ENCODE data around the gene AP5S1. TPM values are rescaled to one million over a fixed set of nuclear protein-coding genes. Genes with fewer than 3 reads are reported as not detected.

Gene AP5S1
- total RNA-seq, 1 donor from 2014 or later = 13.4 TPM

- H3K9me3 Mint-ChIP-seq = no peaks in the 10 kb centered on the region
- intact Hi-C loops (cut with micrococcal nuclease) = loop anchor here (2.0 kb wide), 2 partner anchors 51 to 61 kb away; partner anchors contain the start of genes CDC25B and CENPB
- no peak for ATAC-seq (ENCODE audit: low read depth)
- H3K27ac Mint-ChIP-seq = peak overlapping the region; percentile 80
- ChIA-PET POLR2A (interaction anchor here (1.0 kb wide), 1 partner anchor 61 kb away, joined by 4 read pairs; the partner anchor contains the start of gene CENPB), CTCF (no interaction called here)
- peaks cover 26% of the 10 kb centered on the region for H3K4me1 Mint-ChIP-seq
- no peak for DNase-seq
- no peak for TF ChIP-seq CTCF (IDR thresholded peaks at IDR 0.05)
- H3K4me3 Mint-ChIP-seq = peak overlapping the region; percentile 88
- peaks cover 8% of the 10 kb centered on the region for H3K36me3 Mint-ChIP-seq (ENCODE audit: low read depth)
- H3K27me3 Mint-ChIP-seq = no peaks in the 10 kb centered on the region
Measured at GRCh38 chr20:3847429-3847940, 27.1 kb downstream of the AP5S1 start.

- ATAC-seq (ENCODE audit: low read depth) = no peak
- POLR2A ChIA-PET = interaction anchor here (0.6 to 0.7 kb wide), 2 partner anchors 9 to 11 kb away, joined by 3 to 4 read pairs; no protein-coding TSS in a partner anchor
Measured at GRCh38 chr20:3848565-3848964, 28.2 kb downstream of the AP5S1 start.

GRCh38 chr20:3854462-3854871 lies 34.1 kb downstream of the AP5S1 start:
- intact Hi-C loops (cut with micrococcal nuclease) = loop anchor here (2.0 kb wide), 1 partner anchor 34 kb away; the partner anchor contains the start of gene AP5S1
- ATAC-seq (ENCODE audit: low read depth) (no peak), DNase-seq (no peak)
- no peak for TF ChIP-seq CTCF (IDR thresholded peaks at IDR 0.05)
- Mint-ChIP-seq H3K4me1 (peaks cover 5% of the 10 kb centered on the region), H3K36me3 (ENCODE audit: low read depth) (peaks cover 37% of the 10 kb centered on the region), H3K9me3 (no peaks in the 10 kb centered on the region), H3K27me3 (no peaks in the 10 kb centered on the region), H3K4me3 (no peak overlapping the region), H3K27ac (no peak overlapping the region)
- CTCF ChIA-PET = interaction anchor here (0.9 to 6.7 kb wide), 10 partner anchors 9 to 230 kb away, joined by 3 to 46 read pairs (median 5); partner anchors contain the start of genes AP5S1, CDC25B and CENPB
- POLR2A ChIA-PET = interaction anchor here (1.2 to 3.4 kb wide), 3 partner anchors 9 to 68 kb away, joined by 3 to 12 read pairs (median 11); partner anchors contain the start of genes AP5S1 and CENPB

More at GRCh38 chr20:3848565-3848964, 28.2 kb downstream of the AP5S1 start:
- peaks cover 26% of the 10 kb centered on the region for H3K4me1 Mint-ChIP-seq
- no peaks in the 10 kb centered on the region for H3K9me3 Mint-ChIP-seq
- intact Hi-C loops (cut with micrococcal nuclease) = no loop called here
- no peak for TF ChIP-seq CTCF (IDR thresholded peaks at IDR 0.05)
- DNase-seq = no peak
- peak overlapping the region; percentile 56 for H3K27ac Mint-ChIP-seq
- peaks cover 8% of the 10 kb centered on the region for H3K36me3 Mint-ChIP-seq (ENCODE audit: low read depth)
- H3K27me3 Mint-ChIP-seq = no peaks in the 10 kb centered on the region
- H3K4me3 Mint-ChIP-seq = peak overlapping the region; percentile 88
- CTCF ChIA-PET = no interaction called here

- intact Hi-C loops (cut with micrococcal nuclease) = no loop called here
- TF ChIP-seq CTCF (IDR thresholded peaks at IDR 0.05) = no peak
- no peaks in the 10 kb centered on the region for H3K27me3 Mint-ChIP-seq
- H3K9me3 Mint-ChIP-seq = no peaks in the 10 kb centered on the region
- H3K36me3 Mint-ChIP-seq (ENCODE audit: low read depth) = peaks cover 56% of the 10 kb centered on the region
- ChIA-PET POLR2A (no interaction called here), CTCF (no interaction called here)
- DNase-seq (no peak), ATAC-seq (ENCODE audit: low read depth) (no peak)
- no peak overlapping the region for H3K4me3 Mint-ChIP-seq
- peaks cover 3% of the 10 kb centered on the region for H3K4me1 Mint-ChIP-seq
- H3K27ac Mint-ChIP-seq = no peak overlapping the region
Measured at GRCh38 chr20:3857405-3857804, 37.1 kb downstream of the AP5S1 start.

- Mint-ChIP-seq H3K4me3 (no peak overlapping the region), H3K36me3 (ENCODE audit: low read depth) (peaks cover 69% of the 10 kb centered on the region), H3K4me1 (peaks cover 14% of the 10 kb centered on the region), H3K27me3 (no peaks in the 10 kb centered on the region), H3K27ac (no peak overlapping the region), H3K9me3 (no peaks in the 10 kb centered on the region)
- POLR2A ChIA-PET = interaction anchor here (0.7 to 1.3 kb wide), 3 partner anchors 73 to 274 kb away, joined by 3 to 8 read pairs (median 4); partner anchors contain the start of gene ADISSP
- DNase-seq = no peak
- no peak for ATAC-seq (ENCODE audit: low read depth)
- TF ChIP-seq CTCF (IDR thresholded peaks at IDR 0.05) = no peak
- intact Hi-C loops (cut with micrococcal nuclease) = no loop called here
- CTCF ChIA-PET = no interaction called here
Measured at GRCh38 chr20:3858689-3859088, 38.3 kb downstream of the AP5S1 start.
